Hindlimb muscle (tissue), 1 donor: Measurements from ENCODE around the gene ZNF331. TPM values are rescaled to one million over a fixed set of nuclear protein-coding genes. Genes with fewer than 3 reads are reported as not detected.

ENCODE experiments used
- DNase-seq: peaks from one replicate; pipeline ENCODE4 v3.0.0-alpha.2; 2013
- polyA plus RNA-seq: library from polyadenylated mRNA; unstranded; fragments of 120-200 nt; gene quantifications from one replicate; pipeline ENCODE4 v1.2.1, GENCODE V29; 2013; ENCODE audit not compliant: insufficient read length

ZNF331 gene
- polyA plus RNA-seq, 1 donor = 12.8 TPM

- DNase-seq = no peak
Observed at GRCh38 chr19:53576941-53577653, 39.2 kb downstream of the ZNF331 start.

GRCh38 chr19:53577968-53578367 lies 40.0 kb downstream of the ZNF331 start:
- DNase-seq = no peak

GRCh38 chr19:53579518-53579917 lies 41.6 kb downstream of the ZNF331 start:
- no peak for DNase-seq

- no peak for DNase-seq
Observed at GRCh38 chr19:53580871-53581835, 43.2 kb downstream of the ZNF331 start.

- no peak for DNase-seq
Observed at GRCh38 chr19:53581871-53582279, 43.9 kb downstream of the ZNF331 start.

GRCh38 chr19:53583181-53583580 lies 45.2 kb downstream of the ZNF331 start:
- no peak for DNase-seq

- DNase-seq = no peak
Observed at GRCh38 chr19:53586277-53586691, 48.3 kb downstream of the ZNF331 start.

GRCh38 chr19:53594811-53595509 lies 57.0 kb downstream of the ZNF331 start:
- no peak for DNase-seq

GRCh38 chr19:53595510-53595867 lies 57.5 kb downstream of the ZNF331 start:
- no peak for DNase-seq

GRCh38 chr19:53596056-53596455 lies 58.1 kb downstream of the ZNF331 start:
- no peak for DNase-seq

- no peak for DNase-seq
Observed at GRCh38 chr19:53597023-53597422, 59.1 kb downstream of the ZNF331 start.

- DNase-seq = no peak
Observed at GRCh38 chr19:53598361-53598760, 60.4 kb downstream of the ZNF331 start.

- DNase-seq = peak; percentile 4
Observed at GRCh38 chr19:53600217-53600616, 62.3 kb downstream of the ZNF331 start.

GRCh38 chr19:53606031-53606430 lies 68.1 kb downstream of the ZNF331 start:
- no peak for DNase-seq

GRCh38 chr19:53608381-53608780 lies 70.4 kb downstream of the ZNF331 start:
- no peak for DNase-seq

- DNase-seq = no peak
Observed at GRCh38 chr19:53612762-53613526, 75.0 kb downstream of the ZNF331 start.

GRCh38 chr19:53621885-53622740 lies 84.2 kb downstream of the ZNF331 start:
- no peak for DNase-seq

GRCh38 chr19:53624771-53625545 lies 87.0 kb downstream of the ZNF331 start:
- no peak for DNase-seq

- DNase-seq = no peak
Observed at GRCh38 chr19:53626486-53626885, 88.5 kb downstream of the ZNF331 start.

- no peak for DNase-seq
Observed at GRCh38 chr19:53626976-53627375, 89.0 kb downstream of the ZNF331 start.
